IPS-18c (cell line): Measurements from ENCODE around the gene FAM50B.

ENCODE experiments used
- H3K4me3 ChIP-seq: 2 replicates; pipeline ENCODE4 v1.7.0; 2013; ENCODE audit warnings: low read depth, mild to moderate bottlenecking, low read length, moderate library complexity; ENCODE audit not compliant: insufficient read depth
- H3K9me3 ChIP-seq: one replicate; pipeline ENCODE4 v1.6.1; 2013; ENCODE audit warnings: mild to moderate bottlenecking, low read length, moderate library complexity; ENCODE audit not compliant: control insufficient read depth, insufficient read depth

Gene FAM50B

GRCh38 chr6:3879194-3879952, 30.2 kb downstream of the FAM50B start:
- no peak overlapping the region for H3K4me3 ChIP-seq
- H3K9me3 ChIP-seq: peaks cover 4% of the 10 kb centered on the region

GRCh38 chr6:3881711-3882421, 32.7 kb downstream of the FAM50B start:
- Histone ChIP-seq H3K9me3 (peaks cover 4% of the 10 kb centered on the region), H3K4me3 (no peak overlapping the region)

- H3K9me3 ChIP-seq: peaks cover 4% of the 10 kb centered on the region
- H3K4me3 ChIP-seq: no peak overlapping the region
These were observed 33.3 kb downstream of the FAM50B start for GRCh38 chr6:3882431-3882830.

GRCh38 chr6:3882866-3883265, 33.7 kb downstream of the FAM50B start:
- Histone ChIP-seq H3K4me3 (no peak overlapping the region), H3K9me3 (peaks cover 2% of the 10 kb centered on the region)

GRCh38 chr6:3884007-3884745, 35.0 kb downstream of the FAM50B start:
- H3K9me3 ChIP-seq: peaks cover 2% of the 10 kb centered on the region
- H3K4me3 ChIP-seq: no peak overlapping the region

- H3K9me3 ChIP-seq: peaks cover 2% of the 10 kb centered on the region
- no peak overlapping the region for H3K4me3 ChIP-seq
These were observed 36.3 kb downstream of the FAM50B start for GRCh38 chr6:3885262-3886036.

GRCh38 chr6:3887150-3887700, 38.1 kb downstream of the FAM50B start:
- H3K4me3 ChIP-seq: no peak overlapping the region
- H3K9me3 ChIP-seq: no peaks in the 10 kb centered on the region

GRCh38 chr6:3888153-3888957, 39.2 kb downstream of the FAM50B start:
- Histone ChIP-seq H3K9me3 (no peaks in the 10 kb centered on the region), H3K4me3 (no peak overlapping the region)

- H3K9me3 ChIP-seq: no peaks in the 10 kb centered on the region
- no peak overlapping the region for H3K4me3 ChIP-seq
These were observed 40.9 kb downstream of the FAM50B start for GRCh38 chr6:3890047-3890446.

GRCh38 chr6:3891883-3892282, 42.7 kb downstream of the FAM50B start:
- Histone ChIP-seq H3K4me3 (no peak overlapping the region), H3K9me3 (no peaks in the 10 kb centered on the region)

- H3K4me3 ChIP-seq: no peak overlapping the region
- no peaks in the 10 kb centered on the region for H3K9me3 ChIP-seq
These were observed 43.4 kb downstream of the FAM50B start for GRCh38 chr6:3892603-3893002.

- no peaks in the 10 kb centered on the region for H3K9me3 ChIP-seq
- no peak overlapping the region for H3K4me3 ChIP-seq
These were observed 44.3 kb downstream of the FAM50B start for GRCh38 chr6:3893487-3893886.

- Histone ChIP-seq H3K4me3 (no peak overlapping the region), H3K9me3 (no peaks in the 10 kb centered on the region)
These were observed 44.7 kb downstream of the FAM50B start for GRCh38 chr6:3893917-3894316.

- Histone ChIP-seq H3K9me3 (no peaks in the 10 kb centered on the region), H3K4me3 (peak overlapping the region; percentile 5; the same call in 1 of the 2 replicates)
These were observed 45.6 kb downstream of the FAM50B start for GRCh38 chr6:3894590-3895311.

GRCh38 chr6:3895312-3895653, 46.1 kb downstream of the FAM50B start:
- H3K9me3 ChIP-seq: no peaks in the 10 kb centered on the region
- no peak overlapping the region; the same call in 1 of the 2 replicates for H3K4me3 ChIP-seq

- no peak overlapping the region for H3K4me3 ChIP-seq
- no peaks in the 10 kb centered on the region for H3K9me3 ChIP-seq
These were observed 46.6 kb downstream of the FAM50B start for GRCh38 chr6:3895805-3896204.
